Smooth muscle cell of the brain vasculature (primary cell): ENCODE results near the gene MYO16.
"Not testable (repeated sequence)": the region's sequence is repeated elsewhere in the genome, so short reads cannot be mapped to it uniquely, and the experiment has no call there.

Experiments
- DNase-seq: peaks from one replicate; pipeline ENCODE4 v3.0.0-alpha.2; 2012; ENCODE audit warnings: low read depth, low spot score

Gene MYO16

DNA sequence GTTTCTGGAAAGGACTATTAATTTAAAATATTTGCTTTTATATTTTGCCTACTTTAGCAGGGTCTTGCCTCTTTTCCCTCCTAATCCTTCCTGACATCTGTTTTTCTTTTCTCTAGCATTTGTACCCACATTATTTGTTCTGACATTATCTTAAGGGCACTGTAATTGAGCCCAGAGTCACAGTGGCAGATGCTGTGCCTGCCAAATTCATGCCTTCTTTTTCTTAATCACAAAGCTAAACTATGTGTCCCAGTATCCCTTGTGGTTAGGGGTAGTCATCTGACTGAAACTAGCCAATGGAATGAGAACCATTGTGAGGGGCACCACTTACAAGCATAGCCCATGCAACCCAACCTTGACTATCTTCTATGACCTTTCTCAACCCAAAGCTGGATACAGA is 562.9 kb downstream of the MYO16 start:
- no peak for DNase-seq

DNA sequence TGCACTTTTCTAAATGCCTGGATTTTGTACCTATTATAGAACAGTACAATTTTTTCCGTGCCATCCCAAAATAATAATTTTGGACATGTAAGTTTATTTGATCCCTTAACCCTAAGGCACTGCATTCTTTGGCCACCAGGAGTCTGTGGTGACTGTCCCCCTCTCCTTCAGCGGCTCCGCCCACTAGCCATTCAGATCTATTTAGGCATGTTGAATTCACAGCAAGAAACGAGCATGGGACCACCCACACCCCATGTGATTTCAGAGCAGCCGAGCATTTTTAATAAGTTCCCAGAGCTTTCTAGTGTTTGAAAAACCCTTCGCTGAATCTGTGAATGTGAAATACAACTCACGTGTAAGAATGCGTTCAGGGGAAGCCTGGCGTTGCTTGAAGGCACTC is 567.5 kb downstream of the MYO16 start:
- no peak for DNase-seq

DNA sequence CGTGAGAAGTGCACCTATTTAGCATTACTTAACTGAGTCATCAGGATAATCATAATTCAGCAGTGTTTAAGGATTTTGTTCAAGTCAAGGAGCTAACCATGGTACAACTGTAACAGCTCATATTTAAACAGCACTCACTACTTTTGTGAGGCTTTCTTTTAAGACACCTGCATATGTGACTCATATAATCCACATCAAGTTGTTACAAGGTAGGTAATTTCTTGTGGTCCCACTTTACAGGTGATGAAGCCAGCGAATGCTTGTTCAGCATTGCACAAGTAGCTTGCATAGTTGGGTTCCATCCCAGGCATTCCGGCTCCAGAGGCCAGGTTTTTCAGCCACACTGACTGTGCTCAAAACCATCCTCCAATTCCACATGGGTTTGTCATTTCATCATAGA is 569.2 kb downstream of the MYO16 start:
- DNase-seq: no peak

DNA sequence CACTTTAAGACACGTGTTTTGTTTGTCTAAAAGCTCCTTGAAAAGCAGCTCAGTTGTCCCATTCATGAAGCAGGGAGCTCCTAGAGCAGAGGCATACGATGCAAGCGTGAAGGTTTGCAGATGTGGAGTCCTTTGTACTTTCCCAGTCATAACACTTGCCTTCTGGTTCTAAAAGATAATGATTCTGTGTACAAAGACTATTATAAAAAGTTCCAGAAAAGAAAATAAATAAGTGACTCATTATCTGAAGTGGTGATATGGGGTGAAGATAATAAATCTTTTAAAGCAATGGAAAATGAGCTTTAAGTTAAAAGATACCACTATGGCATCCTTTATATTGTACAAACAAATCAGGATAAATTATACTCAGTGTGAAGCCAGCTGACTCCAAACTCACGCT is 569.9 kb downstream of the MYO16 start:
- no peak for DNase-seq

DNA sequence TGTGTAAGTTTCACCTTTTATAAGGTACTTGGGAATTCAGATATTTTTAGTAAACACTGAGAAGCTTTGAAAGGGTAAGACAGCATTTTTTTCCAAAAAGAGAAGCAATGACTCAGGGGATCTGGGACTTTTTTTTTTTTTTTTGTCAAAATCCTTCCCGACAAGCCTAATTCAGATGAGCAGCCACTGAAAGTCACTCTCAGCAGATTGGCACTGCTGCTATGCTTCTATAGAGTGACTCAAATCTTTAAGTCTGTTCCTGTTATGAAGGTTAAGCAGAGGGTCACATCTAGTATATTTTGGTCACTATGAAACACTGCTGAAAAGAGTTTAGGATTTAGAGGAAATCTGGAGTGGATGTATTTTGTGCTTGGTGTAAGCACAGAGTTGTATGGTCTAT is 571.1 kb downstream of the MYO16 start:
- DNase-seq: no peak

- DNase-seq: no peak
These were observed 574.2 kb downstream of the MYO16 start for GRCh38 chr13:109203587-109203986.

- no peak for DNase-seq
These were observed 574.8 kb downstream of the MYO16 start for GRCh38 chr13:109204252-109204651.

DNA sequence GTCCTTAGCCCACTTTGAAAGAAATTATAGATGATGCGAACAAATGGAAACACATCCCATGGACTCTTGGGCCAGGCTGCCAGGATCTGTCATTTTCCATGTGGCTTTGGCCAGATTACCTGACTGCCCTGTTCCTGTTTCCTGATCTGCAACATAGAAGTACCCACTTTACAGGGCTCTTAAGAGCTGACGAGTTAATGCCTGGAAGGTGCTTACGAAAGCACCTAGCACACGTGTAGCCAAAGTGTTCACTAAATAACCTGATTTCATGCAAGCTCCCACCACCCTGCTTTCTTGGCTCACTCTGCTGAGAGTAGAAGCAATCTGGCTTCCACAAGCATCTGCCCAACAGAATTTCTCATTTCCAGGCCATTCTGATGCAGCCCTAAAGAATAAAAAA is 575.2 kb downstream of the MYO16 start:
- no peak for DNase-seq

GRCh38 chr13:109205315-109205714 is 575.9 kb downstream of the MYO16 start:
- DNase-seq: no peak

DNA sequence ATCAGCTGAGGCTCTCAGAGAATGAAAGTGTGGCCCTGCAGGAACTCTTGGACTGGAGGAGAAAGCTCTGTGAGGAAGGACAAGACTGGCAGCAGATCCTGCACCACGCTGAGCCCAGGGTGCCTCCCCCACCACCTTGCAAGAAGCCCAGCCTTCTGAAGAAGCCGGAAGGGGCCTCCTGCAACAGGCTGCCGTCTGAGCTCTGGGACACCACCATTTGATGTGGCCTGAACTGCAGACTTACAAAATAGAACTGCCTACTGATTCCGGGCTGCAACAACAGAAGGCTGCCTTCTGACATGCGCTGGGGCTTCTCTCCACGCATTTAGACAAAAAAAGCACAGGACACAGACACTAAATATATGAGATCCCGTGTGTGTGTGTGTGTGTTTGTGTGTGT is 577.2 kb downstream of the MYO16 start:
- DNase-seq: no peak

DNA sequence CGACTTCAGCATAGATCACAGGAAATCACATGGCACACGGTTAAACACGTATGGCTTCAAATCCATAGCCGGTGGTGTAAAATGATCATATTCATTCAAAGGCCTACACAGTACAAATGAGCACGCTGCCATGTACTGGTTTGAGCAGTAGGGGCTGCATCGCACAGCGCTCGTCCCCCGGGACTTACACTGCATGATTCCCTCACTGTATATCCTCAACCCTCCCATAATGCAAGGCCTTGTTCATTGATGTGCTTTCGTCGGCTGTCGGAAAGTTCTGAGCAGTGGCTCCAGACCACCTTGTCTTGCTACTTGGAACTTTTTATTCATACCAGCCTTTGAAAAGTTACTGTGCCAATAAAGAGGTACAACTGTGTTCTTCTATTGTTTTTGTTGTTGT is 578.2 kb downstream of the MYO16 start:
- no peak for DNase-seq

- no peak for DNase-seq
These were observed 579.1 kb downstream of the MYO16 start for GRCh38 chr13:109208522-109208921.

DNA sequence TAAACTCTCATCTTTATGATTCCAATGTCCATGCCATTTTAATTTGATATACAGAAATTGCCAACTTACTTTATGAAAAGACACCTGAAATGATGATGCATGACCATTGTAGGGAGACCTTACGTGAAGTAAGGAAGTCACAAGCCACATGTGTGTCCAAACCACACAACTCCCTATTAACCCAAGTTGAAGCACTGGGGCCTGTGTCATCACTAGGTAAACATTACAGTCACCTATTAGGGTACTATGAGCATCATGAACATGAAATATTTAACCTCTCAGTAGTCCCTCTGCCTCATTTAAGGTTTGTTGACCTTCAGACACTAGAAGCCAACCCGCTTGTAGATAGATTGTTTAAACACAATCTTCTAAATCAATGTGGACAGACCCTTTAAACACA is 580.1 kb downstream of the MYO16 start:
- no peak for DNase-seq

DNA sequence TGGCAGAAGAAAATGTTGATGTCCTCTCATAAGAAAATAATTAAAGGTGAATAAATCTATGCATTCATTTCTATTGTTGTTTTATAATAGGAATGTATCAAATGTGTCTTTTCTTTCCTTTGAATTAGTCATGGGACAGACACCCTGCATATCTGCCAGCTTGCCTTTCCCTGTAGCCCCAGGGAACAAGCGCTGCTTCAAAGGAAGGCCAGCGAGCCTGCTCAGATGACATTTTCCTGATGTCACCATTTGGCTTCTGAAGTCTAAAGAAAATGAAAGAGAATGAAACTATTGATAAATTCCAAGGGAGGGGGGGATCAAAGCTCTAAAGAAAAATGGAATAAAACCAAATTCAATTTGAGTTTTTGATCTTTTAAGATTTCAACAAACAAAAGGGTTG is 582.2 kb downstream of the MYO16 start:
- no peak for DNase-seq

DNA sequence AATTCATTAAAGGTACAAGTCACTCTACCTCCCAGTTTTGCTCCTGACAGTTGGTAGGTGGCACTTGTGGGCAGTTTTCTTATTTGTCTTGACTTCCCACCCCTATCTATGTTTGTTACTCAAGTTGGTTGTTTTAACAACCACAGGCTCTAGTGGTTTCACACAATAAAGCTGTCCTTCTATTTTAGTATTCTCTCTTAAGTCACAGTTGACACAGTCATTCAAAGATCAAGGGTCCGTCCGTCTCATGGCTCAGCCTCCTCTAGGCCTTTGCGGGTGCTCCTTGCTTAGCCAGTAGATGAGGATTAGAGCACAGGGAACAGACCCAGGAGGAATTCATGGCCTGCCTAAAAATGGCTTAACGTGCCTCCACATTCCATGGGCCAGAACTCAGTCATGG is 583.2 kb downstream of the MYO16 start:
- no peak for DNase-seq

DNA sequence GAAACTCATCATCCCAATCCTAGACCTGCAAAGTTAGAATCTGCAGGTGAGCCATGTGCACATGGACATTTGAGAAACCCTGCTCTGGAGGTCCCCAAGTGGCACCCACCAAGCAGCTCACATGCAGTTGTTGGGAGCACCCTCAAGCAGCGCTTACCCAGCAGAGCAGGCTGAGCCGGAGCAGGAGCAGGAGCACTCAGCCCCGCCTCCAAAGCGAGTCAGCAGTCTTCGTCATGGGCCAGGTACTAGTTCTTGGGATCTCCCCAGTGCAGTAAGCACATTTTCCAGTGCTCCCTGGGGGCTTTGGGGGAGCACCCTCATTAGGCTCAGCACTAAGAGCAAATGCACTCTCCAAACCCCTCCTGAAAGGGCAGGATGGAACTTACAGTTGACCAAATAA is 584.3 kb downstream of the MYO16 start:
- DNase-seq: no peak

DNA sequence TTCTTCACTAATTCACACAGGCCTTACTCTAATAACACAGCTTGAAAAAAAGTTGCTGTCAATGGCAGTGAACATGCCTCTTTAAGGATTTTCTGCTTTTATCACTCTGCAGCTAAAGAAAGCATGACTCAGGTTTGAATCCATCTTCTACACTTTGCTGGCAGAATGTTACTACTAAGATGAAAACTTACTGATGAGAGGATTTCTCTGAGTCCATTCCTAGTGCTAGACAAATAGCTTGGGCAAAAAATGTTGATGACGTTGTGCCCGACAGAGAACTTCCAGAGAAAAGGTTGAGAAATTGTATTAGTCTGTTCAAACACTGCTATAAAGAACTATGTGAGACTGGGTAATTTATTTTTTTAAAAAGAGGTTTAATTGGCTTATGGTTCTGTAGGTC is 585.0 kb downstream of the MYO16 start:
- DNase-seq: no peak

- DNase-seq: no peak
These were observed 586.0 kb downstream of the MYO16 start for GRCh38 chr13:109215377-109215776.

GRCh38 chr13:109217510-109217909 is 588.1 kb downstream of the MYO16 start:
- DNase-seq: not testable (repeated sequence)

DNA sequence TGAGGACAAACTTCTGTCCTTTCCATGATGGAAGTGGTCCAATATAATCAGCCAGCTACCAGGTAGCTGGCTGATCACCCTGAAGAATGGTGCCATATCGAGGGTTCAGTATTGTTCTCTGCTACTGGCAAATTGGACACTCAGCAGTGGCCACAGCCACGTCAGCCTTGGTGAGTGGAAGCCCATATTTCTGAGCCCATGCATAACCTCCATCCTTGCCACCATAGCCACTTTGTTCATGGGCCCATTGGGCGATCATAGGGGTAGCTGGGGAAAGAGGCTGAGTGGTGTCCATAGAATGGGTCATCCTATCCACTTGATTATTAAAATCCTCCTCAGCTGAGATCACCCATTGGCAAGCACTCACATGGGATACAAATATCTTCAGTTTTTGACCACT is 591.2 kb downstream of the MYO16 start:
- no peak for DNase-seq

DNA sequence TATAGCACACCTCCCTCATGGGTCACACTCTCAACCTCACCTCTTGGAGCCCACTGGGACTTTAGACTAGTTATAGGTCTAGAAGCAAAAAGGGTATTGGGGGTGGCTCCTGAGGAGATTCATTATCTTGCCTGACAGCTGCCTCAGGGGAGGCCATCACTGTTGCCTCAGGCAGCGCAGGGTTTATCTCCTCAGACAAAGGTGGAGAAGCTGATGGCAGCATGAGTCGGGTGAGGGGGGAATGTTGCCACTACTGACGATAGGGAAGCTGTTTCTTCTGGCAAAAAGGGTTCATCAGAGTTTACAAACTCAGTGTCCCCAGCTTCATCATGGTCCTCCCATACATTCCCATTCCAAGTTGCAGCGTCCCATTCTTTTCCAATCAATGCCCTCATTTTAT is 594.6 kb downstream of the MYO16 start:
- DNase-seq: no peak

- no peak for DNase-seq
These were observed 597.2 kb downstream of the MYO16 start for GRCh38 chr13:109226631-109227030.

DNA sequence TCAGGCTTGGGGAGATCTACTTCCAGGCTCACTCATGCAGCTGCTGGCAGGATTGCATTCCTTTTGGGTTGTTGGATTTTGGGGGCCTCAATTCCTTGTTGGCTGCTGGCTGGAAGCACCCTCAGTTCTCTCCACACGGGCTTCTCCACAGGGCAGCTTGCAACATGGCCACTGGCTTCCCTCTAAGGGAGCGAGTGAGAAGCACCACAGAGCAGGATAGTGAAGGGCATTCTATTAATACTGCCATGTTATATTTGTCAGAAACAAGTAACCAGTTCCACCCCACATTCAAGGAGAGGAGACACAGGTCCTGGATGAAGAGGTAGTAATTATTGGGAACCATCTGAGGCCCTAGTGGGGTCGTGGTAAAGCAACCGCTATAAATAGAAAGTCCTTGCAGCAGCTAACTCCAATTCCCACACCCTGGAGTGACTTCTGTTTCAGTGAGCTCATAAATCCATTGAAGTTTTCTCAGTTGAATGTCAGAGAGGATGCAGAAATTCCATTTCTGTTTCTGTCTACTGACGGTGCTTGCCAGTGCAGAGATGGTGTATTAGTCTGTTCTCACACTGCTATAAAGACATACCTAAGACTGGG is 598.0 kb downstream of the MYO16 start:
- DNase-seq: no peak

DNA sequence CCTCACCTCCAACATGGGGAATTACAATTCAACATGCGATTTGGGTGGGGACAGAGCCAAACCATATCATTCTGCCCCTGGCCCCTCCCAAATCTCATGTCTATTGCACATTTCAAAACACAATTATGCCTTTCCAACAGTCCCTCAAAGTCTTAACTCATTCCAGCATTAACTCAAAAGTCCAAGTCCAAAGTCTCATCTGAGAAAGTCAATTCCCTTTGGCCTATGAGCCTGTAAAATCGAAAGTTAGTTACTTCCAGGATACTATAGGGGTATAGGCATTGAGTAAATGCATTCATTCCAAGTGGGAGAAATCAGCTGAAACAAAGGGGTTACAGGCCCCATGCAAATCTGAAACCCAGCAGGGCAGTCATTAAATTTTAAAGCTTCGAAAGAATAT is 598.8 kb downstream of the MYO16 start:
- DNase-seq: no peak
